GM19240 (cell line): Measurements from ENCODE around the gene ZNF469.

Source experiments
- DNase-seq: peaks from one replicate; pipeline ENCODE4 v3.0.0; 2011; ENCODE audit warnings: low spot score; ENCODE audit not compliant: insufficient read length

Gene ZNF469

DNA sequence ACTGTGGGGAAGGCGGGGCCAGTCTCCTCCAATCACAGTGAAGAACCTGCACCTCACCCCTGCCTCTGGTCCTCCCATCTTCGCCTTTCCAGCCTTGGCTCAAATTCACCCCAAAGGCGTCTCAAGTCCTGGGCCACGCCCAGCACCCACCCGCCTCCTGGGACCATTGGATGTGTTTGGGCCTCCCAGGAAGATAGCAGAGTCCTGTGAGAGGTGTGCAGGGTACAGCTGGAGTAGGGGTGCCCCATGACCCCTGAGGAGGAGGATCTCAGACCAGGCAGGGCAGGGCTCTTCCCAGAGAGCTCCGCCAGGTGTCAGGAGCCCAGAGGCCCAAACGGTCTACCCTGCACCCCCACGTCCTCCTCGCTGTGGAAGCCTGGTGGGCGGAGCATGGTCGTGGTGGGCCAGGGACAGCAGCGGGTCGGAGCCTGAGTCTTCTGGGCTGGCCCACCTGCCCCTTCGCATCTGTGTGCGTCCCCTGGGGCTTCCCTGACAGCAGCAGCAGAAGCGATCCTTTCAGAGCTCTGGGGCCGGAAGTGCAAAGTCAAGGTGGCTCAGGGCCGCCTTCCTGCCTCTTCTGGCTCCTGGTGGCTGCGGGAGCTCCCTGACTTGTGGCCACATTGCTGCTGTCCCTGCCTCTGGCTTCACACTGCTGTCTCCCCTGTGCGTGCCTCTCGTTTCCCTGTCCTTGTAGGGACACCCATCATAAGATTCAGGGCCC, 34.9 kb upstream of the ZNF469 start:
- peak; percentile 37 for DNase-seq

DNA sequence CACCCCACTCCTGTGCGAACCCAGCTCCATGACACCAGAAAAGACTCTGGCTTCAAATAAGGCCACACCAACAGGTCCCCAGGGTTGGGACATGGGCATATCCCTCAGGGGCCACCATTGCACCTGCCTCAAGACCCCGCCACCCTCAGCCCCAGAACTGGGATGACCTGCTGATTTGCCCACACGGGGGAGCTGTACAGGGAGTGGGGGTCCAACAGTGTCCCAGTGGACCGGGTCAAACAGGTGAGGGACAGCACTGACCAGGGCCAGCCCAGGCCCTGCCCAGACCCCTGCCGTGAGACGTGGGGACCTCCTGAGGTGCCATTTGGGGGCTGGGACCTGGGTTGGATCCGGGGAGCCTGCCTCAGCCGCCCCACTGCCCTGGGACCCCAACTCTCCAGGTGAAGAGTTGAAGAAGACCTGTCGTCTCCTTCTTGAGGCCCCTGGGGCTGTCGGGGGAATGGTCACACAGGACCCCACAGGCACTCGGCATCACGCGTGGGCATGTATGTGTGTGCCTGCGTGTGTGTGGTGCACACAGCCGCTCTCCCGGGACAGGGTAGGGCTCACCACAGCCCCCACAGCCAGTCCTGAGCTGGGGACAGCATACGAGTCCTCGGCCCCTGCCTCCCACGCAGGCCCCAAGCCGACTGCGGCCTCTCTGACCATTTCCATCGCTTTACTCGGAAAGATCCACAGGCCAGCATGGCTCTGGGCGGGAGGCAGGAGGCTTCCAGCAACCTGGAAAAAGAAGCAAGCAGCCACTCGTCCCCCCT, 34.2 kb upstream of the ZNF469 start:
- DNase-seq = no peak

DNA sequence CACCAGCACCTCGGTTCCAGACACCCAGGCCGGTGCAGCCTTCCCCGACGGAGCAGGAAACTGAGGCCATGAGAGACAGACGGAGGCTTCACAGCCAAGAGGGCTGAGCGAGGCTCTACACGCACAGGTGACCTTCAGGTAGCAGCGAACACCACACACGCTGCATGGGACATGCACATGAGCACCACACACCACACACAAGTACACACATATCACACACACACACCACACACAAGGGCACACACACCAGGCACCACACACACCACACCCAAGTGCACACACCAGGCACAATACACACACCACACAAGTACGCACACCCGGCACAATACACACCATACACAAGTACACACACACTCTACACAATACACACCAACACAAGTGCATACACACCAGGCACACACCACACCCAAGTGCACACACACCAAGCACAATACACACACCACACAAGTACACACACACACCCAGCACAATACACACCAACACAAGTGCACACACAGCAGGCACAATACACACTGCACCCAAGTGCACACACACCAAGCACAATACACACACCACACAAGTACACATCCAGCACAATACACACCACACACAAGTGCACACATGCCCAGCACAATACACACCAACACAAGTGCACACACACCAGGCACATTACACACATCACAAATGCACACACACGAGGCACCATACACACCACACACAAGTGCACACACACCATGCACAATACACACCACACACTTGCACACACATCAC, 33.4 kb upstream of the ZNF469 start:
- no peak for DNase-seq

DNA sequence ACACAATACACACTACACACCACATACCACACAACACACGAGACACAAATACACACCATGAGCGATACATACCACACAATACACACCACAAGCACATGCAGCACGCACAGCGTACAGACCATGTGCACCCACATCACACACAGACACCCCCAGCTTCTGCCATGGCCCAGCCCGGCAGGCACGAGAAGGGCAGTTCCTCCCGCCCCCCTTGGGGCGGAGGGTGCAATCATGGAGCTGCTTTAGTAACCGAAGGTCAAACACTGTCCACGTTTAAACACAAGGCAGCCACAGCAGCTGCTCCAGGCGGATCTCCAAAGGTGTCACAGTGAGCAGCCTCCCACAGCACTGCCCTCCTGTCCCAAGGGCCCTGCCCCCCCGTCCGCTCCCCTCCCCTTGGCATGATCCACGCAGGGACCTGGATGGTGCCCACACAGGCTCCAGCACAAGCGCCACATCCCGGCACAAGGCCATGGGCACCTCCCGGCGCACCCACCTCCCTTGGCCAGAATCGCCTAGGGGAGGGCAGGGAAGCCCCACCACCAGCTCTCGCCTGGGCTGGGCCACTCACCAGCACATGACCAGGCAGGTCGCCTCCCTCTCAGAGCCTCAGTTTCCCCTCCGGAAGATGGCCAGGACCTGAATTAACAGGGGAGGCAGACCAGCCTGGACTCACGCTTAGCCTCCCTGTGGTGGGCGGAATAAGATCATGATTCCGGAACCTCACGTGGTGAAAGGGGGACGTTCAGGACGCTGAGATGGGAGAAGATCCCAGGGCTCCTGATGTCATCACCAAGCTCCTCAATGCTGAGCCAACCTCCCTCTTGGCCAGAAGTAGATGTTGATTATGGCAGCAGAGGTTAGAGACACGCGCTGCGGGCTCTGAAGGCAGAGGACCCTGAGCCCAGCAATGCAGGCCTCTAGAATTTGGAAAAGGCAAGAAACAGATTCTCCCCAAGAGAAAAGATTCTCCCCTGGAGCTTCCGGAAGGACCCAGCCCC, 32.6 kb upstream of the ZNF469 start:
- no peak for DNase-seq

DNA sequence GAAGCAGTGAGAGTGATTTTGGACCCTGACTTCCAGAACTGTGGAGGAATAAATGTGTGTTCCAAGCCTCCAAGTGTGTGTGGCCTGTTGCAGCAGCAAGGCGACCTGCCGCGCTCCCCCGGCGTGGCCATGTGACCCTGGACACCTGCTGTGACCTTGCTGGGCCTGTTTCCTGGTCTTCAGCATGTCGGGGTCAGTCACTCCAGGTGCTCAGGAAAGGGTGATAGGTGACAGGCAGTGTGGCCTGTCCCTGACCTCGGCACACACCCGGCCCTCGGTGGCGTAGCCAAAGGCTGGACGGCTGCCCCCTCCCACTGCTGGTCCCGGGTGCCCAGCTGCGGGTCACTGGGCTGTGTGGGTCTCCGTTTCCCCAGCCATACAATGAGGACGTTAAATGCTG, 31.8 kb upstream of the ZNF469 start:
- no peak for DNase-seq

DNA sequence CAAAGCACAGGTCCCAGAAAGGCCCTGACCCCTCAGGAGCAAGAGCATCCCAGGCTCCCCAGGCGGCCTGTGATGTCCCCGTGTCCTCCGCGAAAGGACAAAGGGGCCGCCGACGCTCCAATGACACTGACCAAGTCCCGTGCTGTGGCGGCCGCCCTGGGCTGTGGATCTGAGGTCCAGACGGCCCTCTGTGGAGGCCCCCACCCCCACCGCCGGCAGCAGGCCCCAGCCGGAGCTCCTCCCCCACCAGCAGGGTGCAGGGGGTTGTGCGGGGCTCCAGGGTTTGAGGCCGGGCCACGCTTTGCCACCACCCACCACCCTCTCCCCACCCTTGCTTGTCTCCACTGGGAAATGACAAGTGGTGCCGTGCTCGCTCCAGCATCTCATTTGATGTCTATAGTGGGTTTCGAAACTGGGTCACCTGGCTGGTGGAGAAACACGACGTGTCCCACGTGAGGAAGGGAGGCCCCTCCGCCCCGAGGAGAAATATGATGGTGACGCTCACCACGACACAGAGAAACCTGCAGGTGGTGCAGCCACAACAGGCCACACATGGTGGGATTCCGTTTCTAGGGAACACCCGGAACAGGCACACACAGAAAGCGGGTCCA, 31.2 kb upstream of the ZNF469 start:
- DNase-seq = no peak

DNA sequence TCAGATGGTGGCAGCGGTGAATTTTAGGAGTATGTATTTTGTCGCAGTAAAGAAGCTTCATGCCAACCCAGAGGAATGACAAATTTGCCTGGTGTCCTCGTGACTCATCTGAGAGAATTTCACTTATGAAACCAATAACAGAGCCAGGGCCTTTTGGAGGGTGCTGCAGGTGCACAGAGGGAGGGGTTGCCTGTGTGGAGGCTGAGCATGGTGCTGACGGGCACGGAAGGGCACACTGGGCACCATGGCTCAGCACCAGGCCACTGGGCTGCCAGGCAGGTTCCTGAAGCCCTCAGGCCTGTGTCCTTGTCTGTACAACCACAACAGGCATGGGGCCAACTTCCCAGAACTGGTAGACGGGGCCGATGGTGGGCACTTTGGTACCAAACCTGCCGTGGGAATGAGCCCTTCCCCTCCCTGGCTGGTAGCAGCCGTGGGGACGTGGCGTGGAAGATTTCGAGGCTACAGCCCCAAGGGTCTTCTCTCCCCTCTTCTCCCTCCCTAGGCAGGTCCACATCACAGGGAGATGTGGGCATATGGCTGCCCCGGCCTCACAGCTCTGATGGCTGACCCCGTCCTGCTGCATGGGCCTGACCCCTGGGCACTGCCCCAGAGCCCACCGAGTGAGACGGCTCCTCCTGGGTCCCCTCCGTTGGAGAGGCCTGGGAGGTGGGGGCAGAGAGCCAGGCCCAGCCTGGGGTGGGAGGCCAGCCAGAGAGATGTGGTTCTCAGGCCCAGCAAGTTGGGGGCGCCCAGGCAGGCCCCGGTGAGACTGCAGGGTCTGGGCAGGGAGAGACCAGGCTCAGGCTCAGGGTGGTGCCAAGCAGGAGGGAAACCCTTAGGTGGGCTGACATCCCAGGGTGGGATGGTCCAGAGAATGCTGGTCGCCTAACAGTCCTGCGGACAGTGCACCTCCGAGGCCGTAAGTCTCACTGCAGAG, 30.2 kb upstream of the ZNF469 start:
- no peak for DNase-seq

DNA sequence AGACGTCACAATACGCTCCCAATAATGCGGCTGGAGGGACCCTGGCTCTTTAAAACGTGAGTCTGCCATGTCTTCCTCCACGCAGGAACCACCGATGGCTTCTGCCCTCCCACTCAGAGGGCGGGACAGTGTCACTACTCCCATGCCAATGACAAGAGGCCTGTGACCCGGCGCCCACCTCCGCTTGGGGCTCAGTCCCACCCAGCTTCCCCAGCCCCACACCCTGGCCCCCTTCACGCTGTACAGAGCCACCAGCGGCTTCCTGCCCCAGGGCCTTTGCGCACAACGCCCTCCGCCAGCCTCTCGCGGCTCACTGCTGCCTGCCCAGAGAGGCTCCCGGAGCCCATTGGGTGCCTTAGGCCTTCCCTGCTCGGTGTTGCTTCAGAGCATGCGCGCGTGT, 29.5 kb upstream of the ZNF469 start:
- no peak for DNase-seq

DNA sequence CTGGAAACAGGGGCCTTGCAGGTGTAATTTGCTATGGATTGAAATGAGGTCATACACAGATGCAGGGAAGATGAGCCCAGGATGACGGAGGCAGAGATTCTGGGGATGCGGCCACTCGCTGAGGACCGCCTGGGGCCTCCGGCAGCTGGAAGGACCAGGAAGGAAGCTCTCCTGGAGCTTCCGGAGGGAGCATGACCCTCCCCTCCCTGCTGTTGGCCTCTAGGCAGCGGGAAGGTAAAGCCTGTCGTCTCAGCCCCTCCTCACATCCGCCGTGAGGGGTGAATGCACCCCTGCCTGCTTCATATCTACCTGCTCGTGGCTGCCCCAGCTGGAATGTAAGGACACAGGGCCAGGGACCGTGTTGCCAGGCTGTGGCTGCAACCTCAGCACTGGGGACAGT, 29.1 kb upstream of the ZNF469 start:
- DNase-seq = no peak

DNA sequence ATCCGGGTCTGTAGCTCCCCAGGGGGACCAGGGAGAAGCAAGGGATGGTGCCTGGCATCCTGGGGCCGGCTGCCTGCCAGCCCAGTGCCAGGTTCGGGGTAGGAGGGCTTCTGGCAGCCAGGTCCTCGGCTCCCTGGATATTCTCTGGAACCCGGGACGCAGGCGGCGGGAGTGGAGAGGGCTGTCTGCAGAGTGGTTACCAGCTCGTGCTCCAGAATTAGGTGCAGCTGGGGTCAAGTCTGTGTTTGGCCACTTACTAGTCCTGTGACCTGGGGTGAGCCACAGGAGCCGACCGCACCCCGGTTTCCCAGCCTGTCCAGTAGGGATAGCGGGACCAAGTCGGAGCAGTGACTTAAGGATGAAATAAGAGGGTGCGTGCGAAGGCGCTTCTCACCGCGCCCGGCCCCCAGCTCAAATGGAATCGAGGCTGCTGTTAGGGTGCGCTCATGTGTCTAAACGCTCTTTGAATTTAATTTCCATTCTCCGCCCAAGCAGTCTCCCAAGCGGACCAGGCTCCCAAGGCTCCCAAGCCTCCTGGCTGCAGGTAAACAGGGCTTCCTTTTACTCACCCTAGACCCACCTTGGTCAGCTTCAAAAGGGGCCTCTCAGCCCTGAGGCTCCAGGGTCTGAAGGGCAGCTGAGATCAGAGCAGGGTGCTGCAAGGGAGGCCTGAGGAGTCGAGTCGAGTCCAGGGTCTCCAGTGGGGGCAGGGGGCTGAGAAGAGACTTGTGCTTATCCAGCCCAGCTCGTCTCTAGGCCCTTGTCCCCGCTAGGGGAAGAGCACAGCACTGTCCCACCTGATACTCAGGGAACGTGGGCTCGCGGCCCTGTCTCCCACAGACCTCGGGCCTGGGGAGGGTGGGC, 28.3 kb upstream of the ZNF469 start:
- no peak for DNase-seq

DNA sequence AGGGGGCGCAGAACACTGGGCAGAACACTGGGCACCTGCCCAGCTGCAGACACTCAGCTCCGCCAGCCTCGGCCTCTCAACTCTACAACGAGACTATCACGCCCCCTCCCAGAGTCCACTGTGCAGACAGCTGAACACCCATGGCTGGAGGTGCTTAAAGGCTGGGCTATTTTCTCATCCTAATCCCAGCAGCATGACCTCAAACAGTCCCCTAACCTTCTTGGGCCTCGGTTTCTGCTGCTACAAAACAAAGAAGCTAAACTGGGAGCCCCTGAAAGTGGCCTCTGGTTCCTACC, 27.7 kb upstream of the ZNF469 start:
- DNase-seq = no peak

DNA sequence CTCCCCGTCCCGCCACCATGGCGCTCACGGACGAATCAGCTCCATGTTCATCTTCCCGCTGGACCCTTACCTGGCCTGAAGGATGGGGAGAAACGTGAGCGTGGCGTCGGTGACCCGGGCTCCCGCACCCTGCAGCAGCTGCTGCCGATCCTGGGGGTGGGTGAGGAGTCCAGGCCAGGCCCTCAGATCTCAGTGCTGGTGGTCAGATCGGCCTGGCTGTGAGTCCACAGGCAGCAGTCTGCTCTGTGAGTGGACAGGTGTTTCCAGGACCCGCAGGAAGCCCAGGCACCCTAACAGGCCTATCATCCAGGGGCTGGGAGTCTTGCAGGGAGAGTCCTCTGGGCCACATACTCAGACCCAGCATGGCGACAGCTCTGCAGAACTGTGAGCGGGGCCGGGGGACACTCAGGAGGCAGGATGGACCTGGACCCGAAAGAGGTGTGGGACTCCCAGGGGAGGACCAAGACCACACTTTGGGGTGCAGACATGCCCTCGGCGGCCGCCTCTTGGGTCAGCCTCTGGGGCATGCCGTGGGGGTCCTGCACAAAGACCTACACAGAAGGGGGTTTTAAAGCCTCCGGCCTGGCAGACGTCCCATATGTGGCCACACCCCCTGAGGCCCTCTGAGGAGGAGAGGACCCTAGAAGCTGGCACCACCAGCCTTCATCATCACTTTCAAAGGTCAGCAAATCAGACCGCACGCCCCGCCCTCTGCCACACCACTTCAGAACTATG, 27.2 kb upstream of the ZNF469 start:
- no peak for DNase-seq

DNA sequence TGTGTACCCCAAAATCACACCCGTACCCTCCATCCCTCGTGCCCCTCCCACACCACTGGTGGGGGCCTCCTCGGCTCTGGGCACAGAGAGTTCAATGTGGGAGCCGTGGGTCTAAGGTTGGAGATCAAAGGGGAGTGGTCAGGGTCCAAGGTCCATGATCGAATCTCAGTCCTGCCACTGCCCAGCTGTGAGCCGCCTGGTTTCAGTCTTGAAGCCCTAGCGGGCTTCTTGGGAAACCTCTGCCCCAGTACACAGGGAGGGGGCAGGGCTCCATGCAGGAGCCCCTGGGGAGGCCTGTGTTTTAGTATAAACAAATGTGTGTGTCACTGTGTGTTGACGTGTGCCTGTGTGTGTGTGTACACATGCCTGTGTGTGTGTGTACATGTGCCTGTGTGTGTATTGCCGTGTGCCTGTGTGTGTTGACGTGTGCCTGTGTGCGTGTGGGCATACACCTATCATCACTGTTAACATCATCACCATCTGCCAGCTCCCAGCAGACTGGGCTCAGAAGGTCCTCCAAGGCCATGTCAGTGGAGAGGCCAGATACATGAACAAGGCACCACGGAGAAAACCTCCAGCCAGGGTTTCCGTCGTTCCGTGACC, 26.5 kb upstream of the ZNF469 start:
- DNase-seq = no peak

DNA sequence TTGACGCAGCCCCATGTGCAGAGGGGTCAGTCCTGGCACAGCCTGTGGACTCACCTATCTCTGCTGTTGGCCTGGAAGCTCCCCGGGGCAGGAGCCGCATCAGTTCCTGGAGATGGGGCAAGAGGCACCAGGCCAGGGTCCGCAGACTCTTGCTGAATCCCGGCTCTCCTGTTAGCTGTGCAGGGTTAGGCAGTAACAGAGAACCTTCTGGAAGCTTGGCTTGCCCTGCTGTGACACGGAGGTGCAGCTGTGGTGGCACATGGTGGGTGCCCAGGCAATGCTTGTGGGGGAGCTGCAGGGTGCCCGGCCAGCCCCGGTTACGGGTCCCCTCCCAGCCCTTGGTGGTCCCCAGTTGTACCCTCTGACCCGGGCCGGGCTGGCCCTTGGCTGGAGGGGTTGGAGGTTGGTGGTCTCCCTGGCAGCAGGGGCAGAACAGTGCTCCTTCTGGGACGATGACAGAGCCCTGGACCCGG, 26.0 kb upstream of the ZNF469 start:
- no peak for DNase-seq

DNA sequence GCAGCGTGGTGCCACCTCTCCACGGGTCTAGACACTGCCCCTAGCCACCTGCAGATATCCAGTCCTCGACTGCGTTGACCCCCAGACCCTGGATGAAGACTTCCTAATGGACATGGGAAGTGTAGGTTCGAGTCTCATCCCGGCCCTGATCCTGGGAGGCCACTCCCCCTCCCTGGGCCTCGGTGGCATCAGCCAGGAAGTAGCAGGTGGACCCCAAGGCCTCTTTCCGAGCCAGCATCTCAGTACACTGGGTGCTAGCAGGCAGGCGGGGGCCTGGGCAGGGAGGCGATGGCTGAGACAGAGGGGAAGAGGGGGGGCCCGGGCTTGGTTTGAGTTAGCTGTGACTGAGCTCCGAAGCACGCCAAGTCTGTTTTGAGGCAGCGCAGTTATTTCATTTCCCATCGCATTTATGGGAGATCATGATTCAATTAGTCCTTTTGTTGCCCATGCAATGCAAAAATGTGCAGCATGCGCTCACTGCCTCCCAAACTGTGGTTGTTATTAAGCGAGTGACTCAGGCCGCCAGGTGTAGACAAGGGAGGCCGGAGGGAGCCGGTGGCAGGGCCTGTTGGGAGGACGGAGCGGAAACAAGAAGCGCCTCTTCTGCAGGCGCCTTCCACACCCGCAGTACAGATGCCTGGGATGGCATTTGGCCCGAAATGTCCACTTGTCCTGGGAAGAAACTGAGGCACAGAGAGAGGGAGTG, 25.3 kb upstream of the ZNF469 start:
- DNase-seq = no peak

DNA sequence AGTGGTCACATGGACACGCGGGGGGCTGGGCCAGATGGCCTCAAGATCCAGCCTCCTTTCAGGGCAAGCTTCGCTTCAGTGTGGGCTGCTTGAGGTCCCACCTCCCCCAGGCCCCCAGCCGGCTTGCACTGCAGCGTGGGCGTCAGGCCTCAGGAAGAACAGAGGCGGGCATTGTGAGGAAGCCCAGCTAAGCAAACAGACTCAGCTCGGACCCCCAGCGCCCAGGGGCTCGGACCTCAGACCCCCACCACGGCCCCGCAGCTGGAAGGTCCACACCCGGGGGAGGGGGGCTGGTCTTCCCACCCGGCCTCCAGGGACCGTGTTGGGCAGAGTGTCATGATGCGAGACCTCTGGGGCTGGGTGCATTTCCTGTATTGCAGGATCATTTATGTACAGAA, 24.7 kb upstream of the ZNF469 start:
- no peak for DNase-seq

DNA sequence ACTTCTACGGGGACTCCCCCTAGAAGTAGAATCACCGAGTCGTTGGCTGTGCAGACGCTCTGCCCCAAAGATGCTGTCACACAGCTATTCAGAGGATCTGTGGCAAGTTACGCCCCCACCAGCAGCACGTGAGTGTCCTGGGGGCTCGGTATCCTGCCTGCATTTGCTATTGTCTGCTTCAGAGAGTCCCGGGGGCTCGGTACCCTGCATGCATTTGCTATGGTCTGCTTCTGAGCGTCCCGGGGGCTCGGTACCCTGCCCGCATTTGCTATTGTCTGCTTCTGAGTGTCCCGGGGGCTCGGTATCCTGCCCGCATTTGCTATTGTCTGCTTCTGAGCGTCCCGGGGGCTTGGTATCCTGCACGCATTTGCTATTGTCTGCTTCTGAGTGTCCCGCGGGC, 23.8 kb upstream of the ZNF469 start:
- no peak for DNase-seq
